GM21367 (cell line): ENCODE data around the gene COL16A1.

Experiments used
- ATAC-seq: cut with Tn5 transposase; IDR thresholded peaks from one replicate; pipeline ENCODE4 v1.9.1; 2021; ENCODE audit not compliant: unreplicated experiment

Gene COL16A1

DNA sequence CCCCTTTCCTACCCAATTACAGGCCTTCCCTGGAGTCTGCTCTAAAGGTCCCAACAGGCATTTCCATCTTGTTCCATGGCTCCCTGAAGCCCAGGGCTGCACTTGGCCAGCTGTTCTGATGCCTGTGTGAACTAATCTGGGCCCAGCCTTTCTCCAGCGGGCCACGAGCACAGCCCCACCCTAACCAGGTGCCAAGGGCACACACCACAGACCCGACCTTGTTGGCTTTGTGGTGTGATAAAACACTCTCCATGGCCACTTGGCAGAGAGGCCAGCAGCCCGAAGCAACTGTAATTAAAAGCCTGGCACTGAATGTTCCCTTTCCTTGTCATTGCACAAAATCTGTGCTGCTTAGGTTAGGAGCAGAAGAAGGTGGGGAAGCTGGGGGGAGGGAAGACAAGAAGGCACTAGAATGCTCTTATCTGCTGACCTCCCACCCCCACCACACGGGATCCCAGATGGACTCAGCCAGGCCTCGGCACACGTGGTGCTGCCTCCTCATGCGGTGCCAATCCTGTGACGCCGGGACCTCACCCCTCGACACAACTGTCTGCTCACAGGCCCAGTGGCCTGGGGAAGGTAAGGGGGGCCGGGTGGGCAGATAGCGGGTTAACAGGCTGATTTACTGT, 76.4 kb downstream of the COL16A1 start:
- ATAC-seq: no peak

DNA sequence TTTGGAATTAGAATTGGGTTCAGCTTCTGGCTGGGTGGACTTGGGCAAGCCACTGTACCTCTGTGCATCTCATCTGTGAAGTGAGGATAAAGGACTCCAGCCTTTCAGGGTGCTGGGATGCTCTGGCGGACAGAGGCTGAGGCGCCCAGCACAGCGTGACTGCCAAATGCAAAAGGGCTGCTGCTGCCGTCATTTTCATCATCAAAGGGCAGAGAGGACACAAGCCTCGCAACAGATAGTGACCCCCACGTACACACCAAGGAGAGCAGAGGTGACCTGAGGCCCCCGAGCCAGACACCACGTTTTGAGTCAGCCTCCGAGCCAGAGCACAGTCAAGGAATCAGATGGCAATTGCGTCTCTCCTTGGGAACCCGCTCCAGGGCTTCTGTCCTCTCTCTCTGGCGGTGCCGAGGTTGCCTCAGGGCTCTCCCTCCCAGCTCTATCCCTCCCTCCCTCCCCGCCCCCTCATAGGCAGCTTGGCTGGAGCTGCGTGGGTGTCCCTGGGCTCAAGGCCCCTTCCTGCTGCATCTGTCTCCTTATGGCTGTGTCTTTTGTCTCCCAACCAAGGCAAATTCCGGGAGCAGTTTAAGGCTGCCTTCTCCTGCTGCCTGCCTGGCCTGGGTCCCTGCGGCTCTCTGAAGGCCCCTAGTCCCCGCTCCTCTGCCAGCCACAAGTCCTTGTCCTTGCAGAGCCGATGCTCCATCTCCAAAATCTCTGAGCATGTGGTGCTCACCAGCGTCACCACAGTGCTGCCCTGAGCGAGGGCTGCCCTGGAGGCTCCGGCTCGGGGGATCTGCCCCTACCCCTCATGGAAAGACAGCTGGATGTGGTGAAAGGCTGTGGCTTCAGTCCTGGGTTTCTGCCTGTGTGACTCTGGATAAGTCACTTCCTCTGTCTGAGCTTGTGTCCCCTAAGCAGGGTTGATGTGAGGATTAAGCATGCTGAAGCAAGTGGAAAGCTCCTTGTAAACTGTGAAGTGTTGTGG, 77.3 kb downstream of the COL16A1 start:
- ATAC-seq: no peak

DNA sequence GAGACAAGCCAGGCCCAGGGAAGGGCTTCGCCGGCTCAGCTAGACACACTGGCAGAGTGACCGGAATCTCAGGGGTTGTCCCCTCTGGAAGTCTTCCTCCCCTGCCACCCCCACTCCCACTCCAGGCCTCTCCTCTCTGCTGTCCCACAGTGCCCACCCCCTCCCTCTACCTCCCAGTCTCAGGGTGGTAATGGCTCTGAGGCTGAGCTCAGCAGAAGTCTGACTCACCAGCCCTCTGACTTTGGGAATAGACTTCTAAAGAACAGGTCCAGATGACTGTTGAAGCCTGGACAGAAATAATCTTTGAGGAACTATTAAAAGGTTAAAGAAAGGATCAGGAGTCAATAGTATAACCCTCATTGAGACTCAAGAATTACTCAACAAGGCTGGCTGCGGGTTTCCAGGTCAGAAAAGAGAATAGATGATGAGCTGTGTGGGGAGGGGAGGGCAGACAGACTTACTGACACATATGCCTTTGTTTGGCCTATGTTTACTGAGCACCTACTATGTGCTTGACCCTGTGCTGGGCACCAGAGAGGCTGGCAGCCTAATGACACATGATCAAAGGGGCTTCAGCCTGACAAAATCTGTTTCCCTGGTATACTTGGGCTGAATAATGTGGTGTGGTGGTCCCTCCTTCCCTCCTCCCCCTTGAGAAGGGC, 78.1 kb downstream of the COL16A1 start:
- no peak for ATAC-seq

DNA sequence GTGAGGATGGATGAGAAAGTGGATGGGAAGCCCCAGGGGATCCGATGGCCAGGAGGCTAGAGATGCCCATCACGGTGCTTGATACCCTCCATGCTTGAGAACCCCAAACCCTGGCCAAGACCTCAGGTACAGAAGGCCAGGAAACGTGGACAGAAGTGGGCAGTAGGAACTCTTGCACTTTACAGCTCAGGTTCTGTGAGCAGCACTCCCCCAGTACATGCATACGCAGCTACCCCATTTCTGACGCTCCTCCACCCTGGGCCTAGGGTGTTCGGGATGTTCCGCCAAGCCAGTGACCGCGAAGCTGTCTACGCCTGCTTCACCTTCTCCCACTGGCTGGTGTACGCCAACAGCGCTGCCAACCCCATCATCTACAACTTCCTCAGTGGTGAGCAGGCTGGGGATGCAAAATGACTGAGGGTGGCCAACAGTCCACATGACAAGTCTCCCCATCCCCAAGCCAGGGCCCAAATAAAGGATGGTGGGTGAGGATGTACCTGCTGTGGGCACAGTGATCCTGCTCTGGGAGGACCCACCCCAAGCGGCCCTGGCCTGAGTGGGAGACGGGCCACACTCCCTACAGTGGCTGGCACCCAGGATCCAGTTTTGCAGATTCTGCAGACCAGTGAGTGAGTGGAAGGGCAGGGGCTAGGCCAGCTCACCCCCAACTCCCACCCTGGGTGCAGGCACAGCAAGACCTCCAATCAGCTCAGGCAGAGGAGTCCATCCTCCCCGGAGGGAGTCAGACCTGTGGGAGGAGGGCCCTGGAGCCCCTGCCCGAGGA, 78.9 kb downstream of the COL16A1 start:
- ATAC-seq: no peak

DNA sequence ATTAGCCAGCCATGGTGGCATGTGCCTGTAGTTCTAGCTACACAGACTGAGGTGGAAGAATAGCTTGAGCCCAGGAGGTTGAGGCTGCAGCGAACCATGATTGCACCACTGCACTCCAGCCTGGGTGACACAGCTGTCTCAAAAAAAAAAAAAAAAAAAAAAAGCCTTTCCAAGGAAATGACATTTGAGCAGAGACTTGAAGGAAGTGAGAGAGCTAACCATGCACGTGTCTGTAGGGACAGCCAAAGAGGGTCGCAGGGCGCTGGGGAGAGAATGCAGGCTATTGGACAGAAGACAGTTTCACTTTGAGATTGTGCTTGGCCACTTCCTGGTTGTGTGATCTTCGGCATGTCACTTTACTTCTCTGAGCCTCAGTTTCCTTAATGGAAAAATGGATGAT, 79.5 kb downstream of the COL16A1 start:
- ATAC-seq: no peak

DNA sequence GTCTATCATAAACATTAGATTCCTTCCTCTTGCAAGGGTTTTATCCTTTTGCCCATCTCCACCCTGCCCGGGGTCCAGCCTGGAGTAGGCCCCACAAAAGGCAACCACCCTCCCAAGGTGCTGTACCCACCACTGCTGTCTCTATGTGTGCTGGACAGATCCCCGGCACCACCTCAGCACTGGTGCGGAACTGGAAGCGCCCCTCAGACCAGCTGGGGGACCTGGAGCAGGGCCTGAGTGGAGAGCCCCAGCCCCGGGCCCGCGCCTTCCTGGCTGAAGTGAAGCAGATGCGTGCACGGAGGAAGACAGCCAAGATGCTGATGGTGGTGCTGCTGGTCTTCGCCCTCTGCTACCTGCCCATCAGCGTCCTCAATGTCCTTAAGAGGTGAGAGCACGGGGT, 80.5 kb downstream of the COL16A1 start:
- ATAC-seq: no peak

DNA sequence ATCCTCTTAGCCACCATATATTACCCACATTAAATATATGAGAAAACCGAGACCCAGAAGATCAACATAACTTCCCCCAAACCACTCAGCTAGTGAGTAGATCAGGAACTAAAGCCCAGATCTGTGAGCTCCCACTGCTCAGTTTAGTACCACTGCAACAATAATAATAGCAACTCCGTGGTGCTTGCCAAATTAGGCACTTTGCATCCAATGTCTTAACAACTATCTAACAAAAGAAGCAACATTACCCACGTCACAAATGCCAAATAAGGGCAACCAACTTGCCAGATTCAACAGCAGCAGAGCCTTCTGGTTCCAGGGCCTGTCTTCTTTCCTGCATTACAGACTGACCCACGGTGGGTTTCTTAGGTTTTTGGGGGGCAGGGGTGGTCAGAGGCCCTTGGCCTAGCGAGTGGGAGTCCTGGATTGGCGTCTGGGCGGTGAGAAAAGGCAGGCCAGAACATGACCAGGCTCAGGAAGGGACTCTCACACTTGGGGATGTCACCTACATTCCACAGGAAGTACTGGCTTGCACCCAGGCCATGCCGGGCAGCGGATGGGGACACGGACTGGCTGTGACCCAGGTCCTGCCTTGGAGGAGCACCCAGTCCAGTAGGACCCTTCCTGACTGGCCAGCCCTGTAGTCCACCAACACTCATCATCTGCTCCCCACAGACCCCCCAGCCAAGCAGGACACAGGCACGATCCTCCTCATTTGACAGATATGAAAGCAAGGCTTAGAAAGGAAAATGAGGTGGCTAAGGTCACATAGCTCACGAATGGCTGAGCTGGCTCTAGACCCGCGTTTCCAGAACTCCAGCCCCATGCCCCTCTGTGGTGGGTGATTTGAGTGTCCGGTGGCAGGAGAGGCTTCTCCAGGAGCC, 81.7 kb downstream of the COL16A1 start:
- no peak for ATAC-seq

DNA sequence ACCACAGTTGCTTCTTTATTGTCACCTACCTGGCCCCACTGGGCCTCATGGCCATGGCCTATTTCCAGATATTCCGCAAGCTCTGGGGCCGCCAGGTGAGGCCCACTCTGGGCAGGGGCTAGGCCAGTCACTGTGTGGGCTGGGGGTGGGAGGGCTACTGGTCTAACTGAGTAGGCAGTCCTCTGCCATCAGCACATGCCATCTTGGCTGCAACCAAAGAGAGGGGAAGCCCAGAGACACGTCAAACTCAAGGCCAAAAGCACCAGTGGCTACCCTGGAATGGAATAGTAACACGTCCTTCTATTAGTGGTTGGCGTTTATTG, 82.4 kb downstream of the COL16A1 start:
- ATAC-seq: no peak

DNA sequence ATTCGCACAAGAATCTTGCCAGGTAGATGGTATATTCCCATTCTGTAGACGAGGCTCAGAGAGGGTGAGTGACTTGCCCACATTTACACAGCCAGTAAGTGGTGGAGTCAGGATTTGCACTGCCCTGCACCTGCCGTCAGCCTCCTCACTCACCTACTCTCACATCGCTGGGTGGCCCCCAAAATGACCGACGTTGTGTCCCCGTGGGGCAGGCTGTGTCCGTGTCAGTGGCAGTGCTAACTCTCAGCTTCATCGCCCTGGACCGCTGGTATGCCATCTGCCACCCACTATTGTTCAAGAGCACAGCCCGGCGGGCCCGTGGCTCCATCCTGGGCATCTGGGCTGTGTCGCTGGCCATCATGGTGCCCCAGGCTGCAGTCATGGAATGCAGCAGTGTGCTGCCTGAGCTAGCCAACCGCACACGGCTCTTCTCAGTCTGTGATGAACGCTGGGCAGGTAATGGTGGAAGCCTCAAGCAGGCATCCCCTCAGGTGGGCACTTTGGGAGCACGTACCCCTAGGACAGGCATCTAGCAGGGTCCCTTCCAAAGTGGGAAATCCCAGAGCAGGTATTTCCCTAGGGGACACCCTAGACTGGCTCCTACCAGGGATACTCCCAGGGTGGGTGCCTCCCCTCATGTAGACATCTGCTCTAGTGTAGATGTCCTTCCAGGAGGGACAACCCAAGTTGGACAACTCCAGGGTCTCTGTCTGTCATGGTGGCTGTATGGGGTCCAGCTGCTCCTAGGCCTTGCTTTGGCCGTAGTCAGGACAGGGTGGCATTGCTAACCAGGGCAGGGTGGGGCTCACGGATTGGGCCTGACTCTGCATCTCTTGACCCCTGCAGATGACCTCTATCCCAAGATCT, 83.0 kb downstream of the COL16A1 start:
- ATAC-seq: no peak

DNA sequence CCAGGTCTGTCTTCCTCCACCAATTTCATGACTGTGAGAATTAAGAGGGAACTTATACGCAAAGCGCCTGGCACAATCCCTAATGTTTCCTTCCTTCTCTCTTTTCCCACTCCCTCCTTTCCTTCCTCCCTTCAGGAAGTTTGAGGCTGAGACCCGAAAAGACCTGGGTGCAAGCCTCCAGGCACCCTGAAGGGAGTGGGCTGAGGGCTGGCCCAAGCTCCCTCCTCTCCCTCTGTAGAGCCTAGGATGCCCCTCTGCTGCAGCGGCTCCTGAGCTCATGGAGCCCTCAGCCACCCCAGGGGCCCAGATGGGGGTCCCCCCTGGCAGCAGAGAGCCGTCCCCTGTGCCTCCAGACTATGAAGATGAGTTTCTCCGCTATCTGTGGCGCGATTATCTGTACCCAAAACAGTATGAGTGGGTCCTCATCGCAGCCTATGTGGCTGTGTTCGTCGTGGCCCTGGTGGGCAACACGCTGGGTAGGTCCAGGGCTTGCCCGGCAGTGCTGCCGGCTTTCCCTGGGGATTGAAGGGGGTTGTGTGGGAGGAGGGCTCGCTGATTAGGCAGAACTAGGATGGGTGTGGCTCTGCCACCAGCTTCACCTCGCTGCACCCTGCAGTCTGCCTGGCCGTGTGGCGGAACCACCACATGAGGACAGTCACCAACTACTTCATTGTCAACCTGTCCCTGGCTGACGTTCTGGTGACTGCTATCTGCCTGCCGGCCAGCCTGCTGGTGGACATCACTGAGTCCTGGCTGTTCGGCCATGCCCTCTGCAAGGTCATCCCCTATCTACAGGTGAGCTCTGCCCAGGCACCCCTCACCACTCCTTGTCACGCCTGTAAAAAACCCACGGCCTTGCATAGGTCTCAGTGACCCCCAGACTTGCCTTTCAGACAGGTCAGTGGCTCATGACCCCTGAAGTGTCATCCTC, 84.6 kb downstream of the COL16A1 start:
- ATAC-seq: no peak

DNA sequence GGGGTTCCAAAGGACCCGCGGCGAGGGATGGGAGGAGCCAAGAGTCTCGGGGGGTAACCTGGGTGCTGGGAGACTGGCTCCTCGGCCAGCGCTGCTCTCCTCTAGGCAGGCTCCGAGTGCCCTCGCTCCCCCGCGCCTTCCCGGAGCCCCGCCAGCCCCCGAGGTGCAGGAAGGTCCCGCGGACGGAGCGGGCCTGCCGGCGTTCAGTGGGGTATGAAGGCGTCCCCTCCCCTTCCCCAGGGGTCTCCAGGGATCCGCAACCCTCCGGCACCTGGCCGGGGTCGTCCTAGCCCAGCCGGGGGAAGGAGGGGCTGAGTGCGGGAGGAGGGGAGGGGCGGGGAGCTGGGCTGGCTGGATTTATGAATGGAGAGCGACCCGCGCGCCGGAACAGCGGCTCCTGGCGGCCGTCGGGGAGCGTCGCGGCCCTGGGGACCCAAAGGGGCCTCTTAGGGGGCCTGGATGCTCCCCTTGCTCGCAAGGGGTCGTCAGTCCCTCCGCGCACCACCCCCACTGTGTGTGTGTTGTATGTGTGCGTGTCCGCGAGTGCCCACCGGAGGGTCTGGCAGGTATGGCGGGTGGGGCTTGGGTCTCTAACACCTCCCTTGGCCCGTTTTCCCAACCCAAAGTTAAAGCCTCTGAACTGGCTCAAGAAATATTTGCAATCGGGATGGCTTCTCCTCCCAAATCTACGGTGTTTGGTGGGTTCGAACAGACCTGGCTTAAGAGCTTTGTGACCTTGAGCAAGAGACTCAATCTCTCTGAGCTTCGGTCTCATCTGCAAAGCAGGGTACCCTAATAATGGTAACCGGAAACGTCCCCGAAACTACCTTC, 85.7 kb downstream of the COL16A1 start:
- ATAC-seq: no peak

DNA sequence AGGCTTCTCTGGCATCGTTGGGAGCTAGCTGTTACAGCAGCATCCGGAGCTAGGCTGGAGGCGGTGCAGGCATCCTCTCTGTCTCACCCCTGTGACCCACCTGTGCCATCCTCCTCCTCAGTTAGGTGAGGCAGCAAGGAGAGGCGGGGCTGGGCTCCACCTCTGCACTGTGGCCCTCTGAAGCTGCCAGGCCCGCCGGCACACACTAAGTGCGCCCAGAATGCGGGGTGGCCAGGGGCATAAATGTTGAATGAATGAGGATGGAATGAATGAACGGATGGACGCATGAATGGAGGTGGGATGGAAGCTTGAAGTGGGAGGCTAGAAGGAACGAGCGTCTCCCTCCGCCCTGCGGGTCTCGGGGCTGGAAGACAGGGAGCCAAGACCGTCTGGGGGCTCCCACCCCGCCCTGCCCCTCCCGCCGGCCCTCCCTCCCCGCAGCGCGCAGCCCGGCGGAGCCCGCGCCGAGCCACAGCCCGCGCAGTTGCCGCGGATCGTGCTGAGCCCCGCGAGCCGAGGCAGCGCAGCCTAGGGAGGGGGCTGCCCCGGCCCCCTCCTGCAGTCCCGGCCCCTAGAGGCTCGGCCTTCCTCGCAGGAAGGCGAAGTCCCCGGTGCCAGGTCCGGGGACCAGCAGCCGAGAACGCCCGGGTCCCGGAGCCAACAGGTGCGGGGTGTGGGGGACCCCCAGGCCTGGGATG, 86.5 kb downstream of the COL16A1 start, which contains the start of gene HCRTR1:
TSS of gene HCRTR1 (plus strand) at position 472 of the 698 bp plus-strand sequence. CDS start 1,504 bp downstream, outside the sequence.
- no peak for ATAC-seq

DNA sequence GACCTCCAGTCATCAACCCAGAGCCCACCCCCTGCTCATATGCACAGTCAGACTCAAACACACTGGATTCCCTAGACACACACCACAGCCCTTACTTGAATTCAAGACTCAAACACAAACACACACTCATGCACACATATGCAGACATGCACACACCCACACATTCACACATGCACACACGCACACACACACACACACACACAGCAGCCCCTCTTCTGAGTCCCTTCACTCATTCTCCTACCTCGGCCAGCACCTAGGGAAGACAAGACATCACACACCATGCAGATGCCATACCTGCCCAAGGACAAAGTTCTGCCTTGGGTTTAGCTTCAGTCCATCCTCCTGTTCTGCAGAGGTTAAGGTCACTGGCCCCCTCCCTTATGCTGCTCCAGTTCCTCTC, 87.9 kb downstream of the COL16A1 start:
- no peak for ATAC-seq

DNA sequence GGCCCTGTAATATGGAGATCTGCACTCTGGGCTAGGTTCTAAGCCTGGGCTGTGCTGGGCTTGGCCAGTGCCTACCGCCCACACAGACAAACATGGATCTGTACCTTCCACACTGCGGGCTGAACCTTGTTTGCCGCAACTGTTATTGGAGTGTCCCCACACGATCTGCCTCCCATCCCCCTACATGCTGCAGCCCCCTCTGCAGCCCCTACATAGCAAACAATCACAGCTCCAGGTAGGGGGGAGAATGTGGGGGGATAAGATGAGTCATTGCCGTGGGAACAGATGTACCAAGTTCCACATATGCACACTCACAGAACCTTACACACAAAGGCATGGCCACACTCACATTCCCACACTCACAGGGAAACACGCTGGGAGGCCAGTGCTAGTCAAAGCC, 88.4 kb downstream of the COL16A1 start:
- ATAC-seq: no peak

DNA sequence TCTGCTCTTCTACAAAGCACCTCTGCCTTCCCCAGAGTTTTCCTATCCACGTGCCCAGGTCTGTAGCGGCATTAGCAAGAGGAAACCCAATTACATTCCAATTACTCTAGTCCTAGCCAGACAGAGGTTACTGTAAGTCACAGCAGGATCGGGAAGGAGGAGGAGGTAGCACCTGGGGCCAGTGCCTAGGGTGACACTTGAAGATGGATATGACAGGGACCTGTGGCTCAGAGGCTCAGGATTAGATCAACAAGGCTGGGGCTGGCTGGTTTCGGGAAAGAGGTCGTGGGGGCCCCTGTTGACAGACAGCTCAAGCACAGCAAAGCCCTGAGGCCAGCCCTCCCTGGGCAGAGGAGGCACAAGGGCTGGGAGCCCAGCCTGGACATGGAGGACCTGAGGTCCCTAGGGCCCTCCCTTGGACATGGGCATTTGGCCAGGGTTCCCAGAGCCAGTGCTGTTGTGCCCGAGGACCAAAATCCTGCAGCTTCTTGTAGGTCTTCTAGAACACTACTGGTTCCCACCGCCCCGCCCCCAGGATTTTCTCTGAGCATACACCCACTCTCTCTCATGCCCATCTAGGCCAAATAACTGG, 89.3 kb downstream of the COL16A1 start:
- ATAC-seq: no peak

DNA sequence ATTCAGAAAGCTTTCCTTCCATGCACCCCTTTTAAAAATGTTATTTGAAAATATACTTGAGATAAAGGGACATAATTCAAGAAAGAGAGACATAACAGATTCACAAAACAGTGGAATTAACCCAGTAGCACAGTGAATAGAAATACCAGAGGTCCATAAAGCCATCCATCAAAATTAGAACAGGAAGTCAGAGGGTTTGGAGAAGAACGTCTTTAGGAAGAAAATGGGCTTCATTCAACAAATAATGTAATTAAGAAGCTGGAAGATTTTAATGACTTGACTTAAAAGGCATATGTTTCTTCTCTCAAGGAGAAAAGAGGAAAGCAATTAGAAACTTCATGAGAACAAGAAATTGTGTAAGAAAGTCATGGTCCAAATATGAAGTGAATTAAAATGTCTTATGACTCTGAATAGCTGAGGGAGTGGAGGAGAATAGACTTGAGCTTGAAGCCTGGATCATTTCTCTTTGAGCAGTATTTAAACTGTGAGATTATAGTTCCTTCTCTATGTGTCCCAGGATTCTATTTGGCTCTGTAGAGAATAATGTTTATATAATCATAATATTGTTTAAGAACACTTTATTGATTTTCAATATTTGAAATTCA, 94.2 kb downstream of the COL16A1 start:
- ATAC-seq: no peak
